ENCODE data around the gene SPI1. TPM values are rescaled to one million over a fixed set of nuclear protein-coding genes. Genes with fewer than 3 reads are reported as not detected.

The SPI1 gene
- total RNA-seq, 1 experiment from 2014 or later: not detected

- Histone ChIP-seq H3K36me3 (ENCODE audit: control insufficient read depth, insufficient read depth, low read length) (no peaks in the 10 kb centered on the region), H3K9me3 (no peaks in the 10 kb centered on the region), H3K4me1 (no peaks in the 10 kb centered on the region), H3K27me3 (replicated peaks; ENCODE audit: control insufficient read depth, insufficient read depth, low read length) (no peaks in the 10 kb centered on the region), H3K4me3 (ENCODE audit: low read depth, low read length) (no peak overlapping the region)
- H3K27me3 Mint-ChIP-seq (ENCODE audit: insufficient read depth, unreplicated experiment): peaks cover 6% of the 10 kb centered on the region
- intact Hi-C loops (cut with micrococcal nuclease; ENCODE audit: unreplicated experiment): no loop called here
- H3K27ac Mint-ChIP-seq (ENCODE audit: unreplicated experiment): no peak overlapping the region
- no peak for DNase-seq
- CTCF ChIA-PET: no interaction called here
- TF ChIP-seq CTCF (IDR thresholded peaks at IDR 0.05; ENCODE audit: insufficient read depth in 1 of 2, low read depth in 1 of 2, low read length in 1 of 2, severe bottlenecking in 1 of 2, unreplicated experiment in 1 of 2): no peak
- BruUV-seq (replicated peaks): no TSS peak
- H3K4me1 Mint-ChIP-seq (ENCODE audit: low read depth, unreplicated experiment): no peaks in the 10 kb centered on the region
- H3K36me3 Mint-ChIP-seq (ENCODE audit: insufficient read depth, unreplicated experiment): no peaks in the 10 kb centered on the region
- H3K4me3 Mint-ChIP-seq (ENCODE audit: unreplicated experiment): no peak overlapping the region
- H3K9me3 Mint-ChIP-seq (ENCODE audit: unreplicated experiment): no peaks in the 10 kb centered on the region
- POLR2A ChIA-PET: no interaction called here
Measured at GRCh38 chr11:47366020-47366490, 12.3 kb downstream of the SPI1 start.

- intact Hi-C loops (cut with micrococcal nuclease; ENCODE audit: unreplicated experiment): no loop called here
- H3K27me3 ChIP-seq (replicated peaks; ENCODE audit: control insufficient read depth, insufficient read depth, low read length): no peaks in the 10 kb centered on the region
- no peak for DNase-seq
- CTCF ChIA-PET: no interaction called here
- no peak overlapping the region for H3K4me3 Mint-ChIP-seq (ENCODE audit: unreplicated experiment)
- no peak overlapping the region for H3K27ac Mint-ChIP-seq (ENCODE audit: unreplicated experiment)
- no peaks in the 10 kb centered on the region for H3K36me3 Mint-ChIP-seq (ENCODE audit: insufficient read depth, unreplicated experiment)
- H3K9me3 ChIP-seq: peaks cover 10% of the 10 kb centered on the region; the same call in 1 of the 2 replicates
- H3K4me1 Mint-ChIP-seq (ENCODE audit: low read depth, unreplicated experiment): no peaks in the 10 kb centered on the region
- POLR2A ChIA-PET: no interaction called here
- H3K4me3 ChIP-seq (ENCODE audit: low read depth, low read length): no peak overlapping the region
- TF ChIP-seq CTCF (IDR thresholded peaks at IDR 0.05; ENCODE audit: insufficient read depth in 1 of 2, low read depth in 1 of 2, low read length in 1 of 2, severe bottlenecking in 1 of 2, unreplicated experiment in 1 of 2): no peak
- BruUV-seq (replicated peaks): no TSS peak
- no peaks in the 10 kb centered on the region for H3K36me3 ChIP-seq (ENCODE audit: control insufficient read depth, insufficient read depth, low read length)
- no peaks in the 10 kb centered on the region for H3K9me3 Mint-ChIP-seq (ENCODE audit: unreplicated experiment)
- H3K27me3 Mint-ChIP-seq (ENCODE audit: insufficient read depth, unreplicated experiment): peaks cover 3% of the 10 kb centered on the region
- no peaks in the 10 kb centered on the region for H3K4me1 ChIP-seq
Measured at GRCh38 chr11:47361419-47361818, 16.9 kb downstream of the SPI1 start.

- no peaks in the 10 kb centered on the region for H3K36me3 Mint-ChIP-seq (ENCODE audit: insufficient read depth, unreplicated experiment)
- peaks cover 3% of the 10 kb centered on the region for H3K27me3 Mint-ChIP-seq (ENCODE audit: insufficient read depth, unreplicated experiment)
- peaks cover 10% of the 10 kb centered on the region; the same call in 1 of the 2 replicates for H3K9me3 ChIP-seq
- H3K4me3 ChIP-seq (ENCODE audit: low read depth, low read length): no peak overlapping the region
- no peak for DNase-seq
- POLR2A ChIA-PET: no interaction called here
- peaks cover 4% of the 10 kb centered on the region; the same call in 1 of the 2 replicates for H3K4me1 ChIP-seq
- H3K27ac Mint-ChIP-seq (ENCODE audit: unreplicated experiment): no peak overlapping the region
- no peaks in the 10 kb centered on the region for H3K9me3 Mint-ChIP-seq (ENCODE audit: unreplicated experiment)
- no peaks in the 10 kb centered on the region for H3K36me3 ChIP-seq (ENCODE audit: control insufficient read depth, insufficient read depth, low read length)
- CTCF ChIA-PET: no interaction called here
- intact Hi-C loops (cut with micrococcal nuclease; ENCODE audit: unreplicated experiment): no loop called here
- no peak for TF ChIP-seq CTCF (IDR thresholded peaks at IDR 0.05; ENCODE audit: insufficient read depth in 1 of 2, low read depth in 1 of 2, low read length in 1 of 2, severe bottlenecking in 1 of 2, unreplicated experiment in 1 of 2)
- no peak overlapping the region for H3K4me3 Mint-ChIP-seq (ENCODE audit: unreplicated experiment)
- no peaks in the 10 kb centered on the region for H3K4me1 Mint-ChIP-seq (ENCODE audit: low read depth, unreplicated experiment)
- no peaks in the 10 kb centered on the region for H3K27me3 ChIP-seq (replicated peaks; ENCODE audit: control insufficient read depth, insufficient read depth, low read length)
- BruUV-seq (replicated peaks): no TSS peak
Measured at GRCh38 chr11:47360341-47360740, 18.0 kb downstream of the SPI1 start.

Data from Caco-2 (cell line).